GM21447 (cell line): ENCODE measurements around the gene MAMDC2.
"Not testable (repeated sequence)": the region's sequence is repeated elsewhere in the genome, so short reads cannot be mapped to it uniquely, and the experiment has no call there.

Source experiments
- ATAC-seq: cut with Tn5 transposase; IDR thresholded peaks from one replicate; pipeline ENCODE4 v1.9.1; 2021; ENCODE audit not compliant: unreplicated experiment

Gene MAMDC2

DNA sequence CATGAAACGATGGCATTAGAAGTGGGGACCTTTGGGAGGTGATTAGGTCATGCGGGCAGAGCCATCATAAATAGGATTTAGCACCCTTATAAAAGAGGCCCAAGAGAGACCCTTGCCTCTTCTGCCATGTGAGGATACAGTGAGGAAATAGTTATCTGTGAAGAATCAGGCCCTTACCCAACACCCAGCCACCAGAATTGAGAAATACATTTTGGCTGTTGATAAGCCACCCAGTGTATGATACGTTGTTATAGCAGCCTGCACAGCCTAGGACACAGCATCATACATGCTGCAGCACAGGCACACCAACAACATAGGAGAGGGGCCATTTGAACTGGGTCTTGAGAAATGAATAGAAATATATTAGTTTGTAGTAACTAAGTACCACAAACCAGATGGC, 8.0 kb upstream of the MAMDC2 start:
- ATAC-seq = no peak

- no peak for ATAC-seq
These were observed 7.0 kb upstream of the MAMDC2 start for GRCh38 chr9:70036641-70037040.

GRCh38 chr9:70038171-70038621, 5.5 kb upstream of the MAMDC2 start:
- ATAC-seq = not testable (repeated sequence)

DNA sequence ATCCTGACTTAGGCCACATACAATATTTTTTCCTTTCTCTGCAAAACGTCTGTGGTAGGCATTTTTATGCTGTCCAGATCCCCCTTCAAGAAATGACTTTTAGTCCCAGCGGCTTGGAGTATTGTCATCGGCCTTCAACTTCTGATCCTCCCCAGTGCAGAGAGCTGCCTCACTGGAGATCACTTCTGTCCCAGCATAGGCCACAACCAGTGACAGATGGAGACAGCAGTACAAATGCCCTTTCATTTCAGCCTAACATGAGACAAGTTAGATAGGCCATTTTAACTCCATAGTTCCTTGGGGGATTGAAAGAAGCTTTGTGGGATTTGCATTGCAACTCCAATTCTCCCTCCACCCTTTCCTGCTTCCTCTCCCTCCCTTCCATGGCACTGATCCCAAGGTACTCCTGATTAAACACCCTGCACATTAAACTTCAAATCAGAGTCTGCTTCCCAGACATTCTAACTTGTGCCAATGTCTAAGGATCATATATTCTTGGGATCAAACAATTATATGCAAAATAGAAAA, 3.2 kb upstream of the MAMDC2 start:
- no peak for ATAC-seq

GRCh38 chr9:70042461-70043215, 1.0 kb upstream of the MAMDC2 start:
- ATAC-seq = no peak

DNA sequence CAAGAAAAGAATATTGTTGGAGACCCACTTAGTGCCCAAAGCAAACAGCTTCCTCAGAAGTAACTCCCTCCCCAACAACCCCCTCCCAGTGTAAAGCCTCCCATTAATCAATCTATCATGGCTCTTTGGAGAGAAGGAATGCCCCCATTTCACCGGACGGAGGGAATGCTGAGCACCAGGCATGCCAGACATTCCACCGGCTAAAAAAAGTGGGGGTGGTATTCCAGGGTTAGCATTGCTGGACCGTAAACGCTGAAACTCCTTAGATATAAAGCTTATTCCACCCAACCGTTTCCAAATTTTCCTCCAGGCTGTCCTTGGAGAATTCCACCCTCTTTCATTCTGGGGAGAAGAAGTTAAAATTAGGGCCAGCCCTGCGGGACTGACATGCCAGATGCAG, 363 bp upstream of the MAMDC2 start:
- ATAC-seq = no peak

DNA sequence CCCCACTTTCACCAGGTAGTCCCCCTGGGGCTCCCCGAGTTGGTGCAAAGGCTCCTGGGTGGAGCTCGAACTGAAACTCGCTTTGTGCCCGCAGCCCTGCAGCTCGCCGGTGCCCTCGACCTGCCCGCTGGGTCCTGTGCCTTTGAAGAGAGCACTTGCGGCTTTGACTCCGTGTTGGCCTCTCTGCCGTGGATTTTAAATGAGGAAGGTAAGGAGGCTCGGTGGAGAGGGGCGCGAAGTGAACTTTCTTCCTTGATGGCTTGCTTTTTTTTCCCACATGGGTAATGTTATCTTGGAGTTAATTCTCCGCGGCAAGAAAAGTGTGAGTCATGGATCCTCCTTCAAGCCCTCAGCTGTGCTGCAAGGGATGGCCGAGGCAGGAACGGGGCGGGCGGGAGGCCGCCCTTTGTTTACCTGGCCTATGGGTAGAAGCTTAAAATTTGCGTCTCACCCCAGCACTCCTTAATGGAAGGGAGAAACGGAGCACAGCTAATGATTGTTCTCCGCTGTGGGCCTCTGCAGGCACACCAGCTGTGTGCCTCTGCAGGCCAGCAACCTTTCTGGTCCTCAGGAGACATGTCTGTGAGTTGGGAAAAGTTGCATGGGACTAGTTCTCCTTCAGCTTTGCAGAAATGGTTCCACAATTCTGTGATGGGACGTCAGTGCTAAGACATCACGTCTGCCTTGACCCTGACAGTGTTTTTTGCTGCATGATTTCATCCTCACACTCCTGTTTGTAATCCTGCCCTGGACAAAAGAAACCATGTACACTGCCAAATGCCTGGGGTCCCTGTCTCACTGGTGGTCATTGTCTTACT, 1.1 kb downstream of the MAMDC2 start:
- ATAC-seq = no peak

GRCh38 chr9:70045452-70045851, 1.8 kb downstream of the MAMDC2 start:
- no peak for ATAC-seq

GRCh38 chr9:70046274-70047070, 2.8 kb downstream of the MAMDC2 start:
- no peak for ATAC-seq

DNA sequence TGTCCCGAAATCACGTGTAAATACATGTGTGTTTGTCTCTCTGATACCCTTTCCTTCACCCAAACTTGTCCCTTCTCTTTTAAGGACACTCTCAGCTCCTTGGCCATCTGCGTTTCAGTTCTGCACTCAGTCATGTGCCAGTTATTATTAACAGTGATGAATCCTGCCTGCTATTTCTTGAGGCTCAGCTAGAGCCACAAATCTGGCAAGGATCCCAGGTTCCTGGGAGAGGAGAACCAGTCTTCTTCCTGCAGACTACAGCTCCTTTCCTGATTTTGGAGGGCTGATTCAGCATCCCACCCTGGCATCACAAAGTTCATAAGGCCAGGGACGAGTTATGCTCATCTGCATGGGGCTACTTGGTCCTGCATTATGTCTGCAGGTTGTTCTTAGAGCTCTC, 5.6 kb downstream of the MAMDC2 start:
- ATAC-seq = no peak

DNA sequence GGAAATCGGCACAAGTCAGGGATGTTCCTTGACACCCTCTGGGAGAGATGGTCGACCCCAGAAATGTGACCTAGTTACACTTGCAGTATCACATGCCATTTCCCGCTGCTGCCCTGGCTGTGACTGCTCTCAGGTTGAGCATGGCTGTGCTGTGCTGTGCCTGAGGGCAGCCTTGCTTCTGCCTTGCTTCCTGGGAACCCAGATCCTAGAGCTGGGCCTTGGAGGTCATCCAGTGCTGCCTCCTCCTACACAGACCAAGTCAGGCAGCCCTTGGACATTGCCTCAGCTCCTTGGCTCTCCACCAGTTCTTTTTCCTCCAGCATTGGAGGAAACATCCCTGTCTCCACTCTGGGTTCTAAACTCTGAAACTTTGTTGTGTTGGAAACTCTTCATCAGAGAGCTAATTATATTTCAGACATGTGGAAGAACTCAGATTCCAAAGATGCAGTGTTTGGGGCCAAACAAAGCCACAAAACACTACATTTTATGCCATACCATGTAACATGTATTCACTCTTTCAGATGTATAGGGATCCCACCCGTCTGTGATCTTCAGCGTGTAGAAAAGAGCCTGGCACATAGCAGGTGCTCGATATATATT, 6.1 kb downstream of the MAMDC2 start:
- ATAC-seq = no peak

GRCh38 chr9:70052768-70053167, 9.1 kb downstream of the MAMDC2 start:
- ATAC-seq = no peak

DNA sequence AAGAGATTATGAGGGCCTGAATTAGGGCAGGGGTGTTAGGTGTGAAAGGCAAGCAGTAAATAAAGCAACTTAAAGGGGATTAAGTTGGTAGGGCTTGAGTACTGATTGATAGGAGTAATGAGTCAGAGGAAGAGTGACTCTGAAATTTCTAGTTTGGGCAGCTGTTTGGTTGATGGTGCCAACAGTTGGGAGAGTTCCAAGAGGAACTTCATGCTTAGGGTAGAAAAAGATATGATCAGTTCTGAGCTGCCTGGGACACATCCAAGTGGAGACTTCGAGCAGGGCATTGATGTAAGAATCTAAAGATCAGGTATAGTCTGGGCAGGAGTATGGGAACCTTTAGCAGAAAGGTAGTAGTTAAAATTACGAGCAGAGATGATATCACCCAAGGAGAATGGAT, 10.2 kb downstream of the MAMDC2 start:
- no peak for ATAC-seq

DNA sequence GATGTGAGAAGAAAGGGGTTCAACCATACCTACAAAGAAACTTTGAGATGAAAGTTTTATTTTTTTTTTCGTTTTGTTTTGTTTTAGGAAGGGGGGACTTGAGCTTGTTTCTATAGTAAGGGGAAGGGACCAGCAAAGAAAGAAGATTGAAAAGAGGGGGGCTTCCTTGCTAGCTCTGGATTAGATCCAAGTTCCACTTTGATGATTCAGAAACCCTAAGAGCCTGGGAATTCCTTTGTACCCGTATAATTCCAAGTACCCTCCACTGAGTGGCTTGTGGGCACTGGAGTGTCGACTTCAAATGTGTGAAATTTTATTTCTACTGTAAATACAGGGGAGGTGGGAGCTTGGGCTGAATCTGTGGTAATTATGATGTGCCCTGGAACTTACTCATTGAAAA, 10.9 kb downstream of the MAMDC2 start:
- no peak for ATAC-seq

GRCh38 chr9:70055406-70056210, 12.0 kb downstream of the MAMDC2 start:
- no peak for ATAC-seq

GRCh38 chr9:70056211-70056944, 12.7 kb downstream of the MAMDC2 start:
- ATAC-seq = no peak

GRCh38 chr9:70058569-70059116, 15.0 kb downstream of the MAMDC2 start:
- ATAC-seq = no peak

DNA sequence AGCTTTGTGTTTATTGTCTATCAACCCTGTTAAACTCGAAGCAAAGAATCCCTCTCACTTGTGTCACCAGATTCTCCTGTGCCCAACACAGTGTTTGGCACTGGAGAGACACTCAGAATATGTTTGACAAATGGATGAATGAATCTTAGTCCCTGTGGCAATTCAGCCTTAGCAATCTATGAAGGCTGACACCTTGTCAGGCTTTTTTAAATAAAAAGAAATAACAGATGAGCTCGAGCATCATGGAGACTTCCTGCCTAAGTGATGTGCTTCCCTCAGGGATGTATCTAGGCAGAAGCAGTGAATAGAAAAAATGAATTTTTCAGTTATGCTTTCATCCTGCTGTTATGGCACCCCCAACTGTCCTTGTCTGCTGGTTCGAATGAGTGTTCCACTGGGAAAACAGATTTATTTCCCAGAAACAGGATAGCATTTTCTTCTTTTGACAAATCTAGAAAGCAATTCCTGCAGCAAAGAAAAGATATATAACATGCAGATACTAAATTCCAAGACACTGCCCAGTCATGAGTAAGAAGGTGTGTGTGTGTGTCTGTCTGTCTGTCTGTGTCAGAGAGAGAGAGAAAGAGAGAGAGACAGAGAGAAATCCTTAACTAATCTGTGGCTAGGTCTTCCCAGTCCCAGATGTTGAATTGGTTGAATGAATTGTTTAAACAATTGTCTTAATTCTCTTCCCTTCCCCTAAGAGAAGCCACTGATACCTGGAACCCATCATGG, 16.7 kb downstream of the MAMDC2 start:
- no peak for ATAC-seq
